ENCODE results near the gene CANX.
"Not testable (repeated sequence)": the region's sequence is repeated elsewhere in the genome, so short reads cannot be mapped to it uniquely, and the experiment has no call there.

CANX gene

GRCh38 chr5:179732918-179733771 lies 34.4 kb downstream of the CANX start:
- no peak for TF ChIP-seq CTCF (IDR thresholded peaks at IDR 0.05)
- peak overlapping the region; percentile 98 for H3K4me3 ChIP-seq
- peak; percentile 76 for DNase-seq (ENCODE audit: low spot score)

GRCh38 chr5:179733772-179734126 lies 35.0 kb downstream of the CANX start:
- H3K4me3 ChIP-seq, result peak overlapping the region; percentile 98
- H3K27ac ChIP-seq, result peak overlapping the region; percentile 98 to 99
- no peak for TF ChIP-seq CTCF (IDR thresholded peaks at IDR 0.05)
- DNase-seq (ENCODE audit: low spot score), result no peak

More at GRCh38 chr5:179732918-179733771, 34.4 kb downstream of the CANX start:
- peak overlapping the region; percentile 98 to 99 for H3K27ac ChIP-seq

DNA sequence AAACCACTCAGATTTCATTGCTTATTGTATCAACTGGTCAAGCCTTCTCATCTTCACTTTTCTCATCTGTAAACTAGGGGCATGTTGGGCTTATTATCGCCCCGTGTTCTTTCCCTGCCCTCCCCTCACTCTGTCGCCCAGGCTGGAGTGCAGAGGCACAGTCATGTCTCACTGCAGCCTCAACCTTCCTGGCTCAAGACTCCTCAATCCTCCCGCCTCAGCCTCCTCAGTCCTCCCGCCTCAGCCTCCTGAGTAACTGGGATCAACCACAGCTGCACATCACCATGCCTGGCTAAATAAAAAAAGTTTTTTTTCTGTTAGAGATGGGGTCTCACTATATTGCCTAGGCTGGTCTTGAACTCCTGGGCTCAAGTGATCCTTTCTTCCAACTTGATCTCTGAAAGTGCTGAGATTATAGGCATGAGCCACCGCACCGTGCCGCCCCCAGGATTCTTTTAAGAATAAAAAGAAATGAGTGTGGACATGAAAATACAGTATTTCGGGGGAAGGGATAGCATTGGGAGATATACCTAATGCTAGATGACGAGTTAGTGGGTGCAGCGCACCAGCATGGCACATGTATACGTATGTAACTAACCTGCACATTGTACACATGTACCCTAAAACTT lies 35.9 kb downstream of the CANX start:
- Histone ChIP-seq H3K4me3 (peak overlapping the region; percentile 98), H3K27ac (peak overlapping the region in 1 of 2 donors; percentile 8)
- TF ChIP-seq CTCF (IDR thresholded peaks at IDR 0.05), result no peak
- DNase-seq (ENCODE audit: low spot score), result no peak

DNA sequence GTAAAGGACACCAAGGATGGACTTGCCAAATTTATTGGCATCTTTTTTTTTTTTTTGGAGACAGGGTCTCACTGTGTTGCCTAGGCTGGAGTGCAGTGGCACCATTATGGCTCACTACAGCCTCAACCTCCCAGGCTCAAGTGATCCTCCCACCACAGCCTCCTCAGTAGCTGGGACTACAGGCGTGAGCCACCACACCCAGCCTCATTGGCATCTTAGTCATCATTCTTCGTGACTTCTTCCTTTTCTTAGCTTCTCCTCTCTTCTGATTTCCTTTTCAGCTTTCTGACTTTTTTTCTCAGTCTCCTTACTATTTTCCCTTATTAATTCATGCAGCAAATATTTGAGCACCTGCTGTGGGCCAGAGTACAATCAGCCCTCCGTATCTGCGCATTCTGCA lies 40.0 kb downstream of the CANX start:
- Histone ChIP-seq H3K27ac (no peak overlapping the region), H3K4me3 (no peak overlapping the region)
- TF ChIP-seq CTCF (IDR thresholded peaks at IDR 0.05), result no peak
- DNase-seq (ENCODE audit: low spot score), result no peak

GRCh38 chr5:179744106-179744505 lies 45.3 kb downstream of the CANX start:
- DNase-seq (ENCODE audit: low spot score); H3K4me3 ChIP-seq; H3K27ac ChIP-seq: not testable (repeated sequence)

DNA sequence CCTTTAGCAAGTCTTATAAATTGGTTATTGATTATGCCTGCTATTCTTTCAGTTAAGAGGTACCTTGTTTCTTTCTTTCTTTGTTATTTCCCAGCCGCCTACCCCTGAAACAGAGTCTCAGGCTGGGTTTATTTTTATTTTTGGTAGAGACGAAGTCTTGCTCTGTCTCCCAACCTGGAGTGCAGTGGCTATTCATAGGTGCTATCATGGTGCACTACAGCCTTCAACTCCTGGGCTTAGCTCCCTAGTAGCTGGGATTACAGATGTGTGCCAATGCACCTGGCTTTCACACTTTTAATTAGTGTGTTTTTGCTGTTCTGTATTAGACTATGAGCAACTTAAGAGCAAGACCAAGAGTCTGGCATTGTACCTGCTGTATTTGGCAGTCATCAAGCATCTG lies 48.1 kb downstream of the CANX start:
- DNase-seq (ENCODE audit: low spot score), result no peak
- H3K27ac ChIP-seq, result no peak overlapping the region

DNA sequence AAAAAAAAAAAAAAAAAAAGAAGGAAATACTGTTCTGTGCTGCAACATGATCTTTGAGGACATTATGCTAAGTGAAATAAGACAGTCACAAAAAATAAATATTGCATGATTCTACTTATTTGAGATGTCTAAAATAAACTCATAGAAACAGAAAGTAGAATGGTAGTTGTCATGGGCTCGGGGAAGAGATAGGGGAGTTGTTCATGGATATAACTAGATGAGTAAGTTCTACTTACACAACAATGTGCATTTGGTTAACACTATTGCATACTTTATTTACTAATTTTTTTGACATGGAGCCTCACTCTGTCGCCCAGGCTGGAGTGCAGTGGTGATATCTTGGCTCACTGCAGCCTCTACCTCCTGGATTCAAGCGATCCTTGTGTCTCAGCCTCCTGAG lies 49.0 kb downstream of the CANX start:
- TF ChIP-seq CTCF (IDR thresholded peaks at IDR 0.05), result no peak
- H3K4me3 ChIP-seq, result no peak overlapping the region
- H3K27ac ChIP-seq, result no peak overlapping the region
- no peak for DNase-seq (ENCODE audit: low spot score)

More for the DNA sequence above, 48.1 kb downstream of the CANX start:
- no peak overlapping the region for H3K4me3 ChIP-seq
- no peak for TF ChIP-seq CTCF (IDR thresholded peaks at IDR 0.05)

Data from coronary artery (tissue), 2 donors.